Vagina (tissue), 2 donors: Measurements from ENCODE around the gene FASTK. TPM values are rescaled to one million over a fixed set of nuclear protein-coding genes. Genes with fewer than 3 reads are reported as not detected.

Experiments
- DNase-seq, 2 donors: peaks; one replicate each; pipeline ENCODE4 v3.0.0-alpha.2; 2017; ENCODE audit errors: extremely low spot score in 2 of 2
- H3K27ac ChIP-seq: fragments of 200-600 bp; sonication (generic); one replicate; pipeline ENCODE4 v1.5.1; 2019
- H3K27me3 ChIP-seq: fragments of 200-600 bp; sonication (generic); one replicate; pipeline ENCODE4 v1.5.1; 2019
- H3K36me3 ChIP-seq, 2 donors: fragments of 200-600 bp; sonication (generic); one replicate each; pipeline ENCODE4 v1.5.1; 2017 to 2019
- H3K4me1 ChIP-seq: fragments of 200-600 bp; sonication (generic); one replicate; pipeline ENCODE4 v1.5.1; 2019
- H3K4me3 ChIP-seq, 2 donors: fragments of 200-600 bp; sonication (generic); 1 replicate in 1 of 2; 2 replicates in 1 of 2; pipeline ENCODE4 v1.5.1; 2016 to 2019
- H3K9me3 ChIP-seq: fragments of 200-600 bp; sonication (generic); one replicate; pipeline ENCODE4 v1.5.1; 2019
- POLR2A ChIP-seq, 2 donors: fragments of 450-650 bp; IDR thresholded peaks; one replicate each; pipeline ENCODE4 v1.6.1; 2017; ENCODE audit warnings: antibody characterized with exemption in 2 of 2, mild to moderate bottlenecking in 2 of 2, moderate library complexity in 2 of 2
- POLR2AphosphoS5 ChIP-seq, 2 donors: sonication (generic); formaldehyde crosslinking; IDR thresholded peaks; one replicate each; pipeline ENCODE4 v1.9.0; 2017; ENCODE audit warnings: antibody characterized with exemption in 2 of 2, mild to moderate bottlenecking in 2 of 2, low read depth in 1 of 2; ENCODE audit not compliant: insufficient read depth in 1 of 2
- intact Hi-C: fragments of 100-400 bp; cut with DNase I; formaldehyde crosslinking; loops from one replicate; pipeline ENCODE4 v1.15.1; 2023
- total RNA-seq: library from RNA; depleted of rRNA; stranded (reverse); fragments of >200 nt; gene quantifications from one replicate; pipeline ENCODE4 v1.2.3, GENCODE V29; 2016
- TF ChIP-seq, protein P1 (sequence below), 3 experiments: fragments of 450-650 bp in 2 of 3; fragments of 200-600 bp in 1 of 3; sonication (generic) in 1 of 3; IDR thresholded peaks; one replicate each; pipeline ENCODE4 v1.5.1; 2017 to 2019; ENCODE audit warnings: antibody characterized with exemption in 3 of 3, mild to moderate bottlenecking in 2 of 3, moderate library complexity in 2 of 3

The FASTK gene
- total RNA-seq, 1 donor from 2014 or later, result 60.2 TPM

- Histone ChIP-seq H3K27me3 (no peaks in the 10 kb centered on the region), H3K4me1 (no peaks in the 10 kb centered on the region), H3K27ac (no peak overlapping the region), H3K36me3 (peaks cover 0 to 96% of the 10 kb centered on the region in 2 donors), H3K9me3 (no peaks in the 10 kb centered on the region), H3K4me3 (no peak overlapping the region)
- intact Hi-C loops, result no loop called here
- no peak for DNase-seq
- TF ChIP-seq POLR2A (IDR thresholded peaks at IDR 0.05) (no peak), POLR2AphosphoS5 (IDR thresholded peaks at IDR 0.05; ENCODE audit: insufficient read depth in 1 of 2, low read depth in 1 of 2) (no peak)
- TF ChIP-seq, protein P1, sequence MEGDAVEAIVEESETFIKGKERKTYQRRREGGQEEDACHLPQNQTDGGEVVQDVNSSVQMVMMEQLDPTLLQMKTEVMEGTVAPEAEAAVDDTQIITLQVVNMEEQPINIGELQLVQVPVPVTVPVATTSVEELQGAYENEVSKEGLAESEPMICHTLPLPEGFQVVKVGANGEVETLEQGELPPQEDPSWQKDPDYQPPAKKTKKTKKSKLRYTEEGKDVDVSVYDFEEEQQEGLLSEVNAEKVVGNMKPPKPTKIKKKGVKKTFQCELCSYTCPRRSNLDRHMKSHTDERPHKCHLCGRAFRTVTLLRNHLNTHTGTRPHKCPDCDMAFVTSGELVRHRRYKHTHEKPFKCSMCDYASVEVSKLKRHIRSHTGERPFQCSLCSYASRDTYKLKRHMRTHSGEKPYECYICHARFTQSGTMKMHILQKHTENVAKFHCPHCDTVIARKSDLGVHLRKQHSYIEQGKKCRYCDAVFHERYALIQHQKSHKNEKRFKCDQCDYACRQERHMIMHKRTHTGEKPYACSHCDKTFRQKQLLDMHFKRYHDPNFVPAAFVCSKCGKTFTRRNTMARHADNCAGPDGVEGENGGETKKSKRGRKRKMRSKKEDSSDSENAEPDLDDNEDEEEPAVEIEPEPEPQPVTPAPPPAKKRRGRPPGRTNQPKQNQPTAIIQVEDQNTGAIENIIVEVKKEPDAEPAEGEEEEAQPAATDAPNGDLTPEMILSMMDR (IDR thresholded peaks at IDR 0.05), result no peak
These were observed 10.6 kb downstream of the FASTK start for GRCh38 chr7:151069841-151070573.

DNA sequence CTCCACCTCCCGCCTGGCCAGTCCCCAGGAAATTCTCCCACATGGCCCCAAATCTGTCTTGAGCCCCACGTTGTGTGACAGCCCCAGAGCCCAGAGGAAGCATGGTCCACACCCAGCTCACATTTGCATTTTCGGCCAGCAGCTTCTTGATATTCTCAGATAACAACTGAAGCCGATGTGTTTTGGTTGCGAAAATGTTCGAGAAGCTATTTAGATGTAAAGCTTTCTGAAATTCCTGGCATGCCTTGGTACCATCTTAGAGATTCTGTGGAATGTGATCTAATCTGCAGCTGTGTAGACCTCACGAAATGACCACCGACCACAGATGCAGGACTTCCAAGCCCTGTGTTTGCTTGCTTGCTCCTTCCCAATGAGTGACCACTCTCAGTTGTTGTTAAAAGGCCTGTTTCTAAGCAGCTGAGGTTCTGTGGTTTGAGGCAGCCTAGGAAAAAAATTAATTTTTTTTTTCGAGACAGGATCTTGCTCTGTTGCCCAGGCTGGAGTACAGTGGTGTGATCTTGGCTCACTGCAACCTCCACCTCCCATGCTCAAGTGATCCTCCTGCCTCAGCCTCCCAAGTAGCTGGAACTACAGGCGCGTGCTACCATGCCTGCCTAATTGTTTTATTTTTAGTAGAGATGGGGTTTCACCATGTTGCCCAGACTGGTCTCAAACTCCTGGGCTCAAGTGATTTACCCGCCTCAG lies 12.4 kb downstream of the FASTK start:
- TF ChIP-seq POLR2A (IDR thresholded peaks at IDR 0.05) (no peak), POLR2AphosphoS5 (IDR thresholded peaks at IDR 0.05; ENCODE audit: insufficient read depth in 1 of 2, low read depth in 1 of 2) (no peak)
- TF ChIP-seq, protein P1 (IDR thresholded peaks at IDR 0.05), result no peak
- H3K27ac ChIP-seq, result no peak overlapping the region
- H3K27me3 ChIP-seq, result no peaks in the 10 kb centered on the region
- intact Hi-C loops, result no loop called here
- peaks cover 6% of the 10 kb centered on the region for H3K4me1 ChIP-seq
- no peak for DNase-seq
- H3K4me3 ChIP-seq, result no peak overlapping the region
- H3K9me3 ChIP-seq, result no peaks in the 10 kb centered on the region
- H3K36me3 ChIP-seq, result peaks cover 0 to 91% of the 10 kb centered on the region in 2 donors

- H3K9me3 ChIP-seq, result no peaks in the 10 kb centered on the region
- peaks cover 24% of the 10 kb centered on the region for H3K4me1 ChIP-seq
- H3K36me3 ChIP-seq, result peaks cover 0 to 75% of the 10 kb centered on the region in 2 donors
- TF ChIP-seq, protein P1 (IDR thresholded peaks at IDR 0.05), result no peak
- no peak for TF ChIP-seq POLR2AphosphoS5 (IDR thresholded peaks at IDR 0.05; ENCODE audit: insufficient read depth in 1 of 2, low read depth in 1 of 2)
- TF ChIP-seq POLR2A (IDR thresholded peaks at IDR 0.05), result no peak
- no peaks in the 10 kb centered on the region for H3K27me3 ChIP-seq
- intact Hi-C loops, result no loop called here
- no peak overlapping the region for H3K27ac ChIP-seq
- no peak for DNase-seq
- H3K4me3 ChIP-seq, result no peak overlapping the region
These were observed 14.2 kb downstream of the FASTK start for GRCh38 chr7:151066273-151066974.

DNA sequence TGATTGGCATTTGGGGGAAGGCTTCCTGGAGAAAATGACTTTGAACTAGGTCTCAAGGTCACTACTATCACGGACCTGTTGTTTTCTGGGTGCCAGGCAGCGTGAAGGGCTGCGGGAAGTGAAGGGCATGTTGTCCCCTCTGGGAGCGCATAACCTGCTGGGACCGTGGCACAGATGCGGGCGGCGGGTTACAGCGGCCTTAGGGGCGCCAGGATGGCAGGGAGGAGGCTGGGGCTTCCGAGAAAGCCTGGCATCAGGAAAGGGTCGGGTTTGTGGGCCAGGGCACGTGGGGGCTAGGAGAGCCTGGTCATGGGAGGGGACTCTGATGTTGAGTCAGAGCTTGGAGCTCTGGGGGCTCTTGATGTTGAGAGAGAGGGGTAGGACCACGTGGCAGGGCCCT lies 15.1 kb downstream of the FASTK start:
- no peak for TF ChIP-seq POLR2AphosphoS5 (IDR thresholded peaks at IDR 0.05; ENCODE audit: insufficient read depth in 1 of 2, low read depth in 1 of 2)
- no peak for TF ChIP-seq POLR2A (IDR thresholded peaks at IDR 0.05)
- TF ChIP-seq, protein P1 (IDR thresholded peaks at IDR 0.05), result no peak
- H3K4me3 ChIP-seq, result no peak overlapping the region
- peaks cover 0 to 66% of the 10 kb centered on the region in 2 donors for H3K36me3 ChIP-seq
- H3K9me3 ChIP-seq, result no peaks in the 10 kb centered on the region
- no peaks in the 10 kb centered on the region for H3K27me3 ChIP-seq
- peaks cover 33% of the 10 kb centered on the region for H3K4me1 ChIP-seq
- intact Hi-C loops, result no loop called here
- no peak for DNase-seq
- no peak overlapping the region for H3K27ac ChIP-seq
